Measurements from ENCODE around the gene DMD.
"Not testable (repeated sequence)": the region's sequence is repeated elsewhere in the genome, so short reads cannot be mapped to it uniquely, and the experiment has no call there.

The DMD gene

GRCh38 chrX:31606771-31607170, 1604.6 kb downstream of the DMD start:
- DNase-seq = no peak
- intact Hi-C loops (cut with DNase I) = no loop called here

- DNase-seq = no peak
- intact Hi-C loops (cut with DNase I) = no loop called here
Observed at GRCh38 chrX:31604629-31605221, 1606.6 kb downstream of the DMD start.

GRCh38 chrX:31603411-31604120, 1607.8 kb downstream of the DMD start:
- no peak for DNase-seq
- intact Hi-C loops (cut with DNase I) = no loop called here

- intact Hi-C loops (cut with DNase I) = no loop called here
- DNase-seq = no peak
Observed at GRCh38 chrX:31600823-31601222, 1610.5 kb downstream of the DMD start.

GRCh38 chrX:31593353-31593752, 1618.0 kb downstream of the DMD start:
- intact Hi-C loops (cut with DNase I) = no loop called here
- DNase-seq = no peak

- intact Hi-C loops (cut with DNase I) = no loop called here
- DNase-seq = no peak
Observed at GRCh38 chrX:31591355-31591754, 1620.0 kb downstream of the DMD start.

- DNase-seq = peak in 2 of 42 donors; percentile 4 to 34
- intact Hi-C loops (cut with DNase I) = no loop called here
Observed at GRCh38 chrX:31590581-31591114, 1620.7 kb downstream of the DMD start.

GRCh38 chrX:31589503-31589902, 1621.8 kb downstream of the DMD start:
- intact Hi-C loops (cut with DNase I) = no loop called here
- no peak for DNase-seq

- no peak for DNase-seq
- intact Hi-C loops (cut with DNase I) = no loop called here
Observed at GRCh38 chrX:31588355-31588754, 1623.0 kb downstream of the DMD start.

GRCh38 chrX:31583892-31584291, 1627.5 kb downstream of the DMD start:
- intact Hi-C loops (cut with DNase I); DNase-seq: not testable (repeated sequence)

GRCh38 chrX:31580726-31581125, 1630.6 kb downstream of the DMD start:
- intact Hi-C loops (cut with DNase I) = no loop called here
- no peak for DNase-seq

GRCh38 chrX:31580227-31580626, 1631.1 kb downstream of the DMD start:
- no peak for DNase-seq
- intact Hi-C loops (cut with DNase I) = no loop called here

GRCh38 chrX:31572360-31572759, 1639.0 kb downstream of the DMD start:
- intact Hi-C loops (cut with DNase I) = no loop called here
- no peak for DNase-seq

GRCh38 chrX:31570658-31571057, 1640.7 kb downstream of the DMD start:
- no peak for DNase-seq
- intact Hi-C loops (cut with DNase I) = no loop called here

GRCh38 chrX:31563792-31564191, 1647.6 kb downstream of the DMD start:
- intact Hi-C loops (cut with DNase I) = no loop called here
- DNase-seq = no peak

- DNase-seq = no peak
- intact Hi-C loops (cut with DNase I) = no loop called here
Observed at GRCh38 chrX:31555506-31555905, 1655.8 kb downstream of the DMD start.

GRCh38 chrX:31551913-31552312, 1659.4 kb downstream of the DMD start:
- no peak for DNase-seq
- intact Hi-C loops (cut with DNase I) = no loop called here

GRCh38 chrX:31550158-31550557, 1661.2 kb downstream of the DMD start:
- DNase-seq = peak in 4 of 42 donors; percentile 1 to 41 (median 28)

GRCh38 chrX:31547816-31548215, 1663.5 kb downstream of the DMD start:
- intact Hi-C loops (cut with DNase I) = no loop called here

More at GRCh38 chrX:31550158-31550557, 1661.2 kb downstream of the DMD start:
- intact Hi-C loops (cut with DNase I) = no loop called here

GRCh38 chrX:31547416-31547815, 1663.9 kb downstream of the DMD start:
- DNase-seq = no peak
- intact Hi-C loops (cut with DNase I) = no loop called here

More at GRCh38 chrX:31547816-31548215, 1663.5 kb downstream of the DMD start:
- DNase-seq = no peak

- intact Hi-C loops (cut with DNase I) = no loop called here
- peak in 5 of 42 donors; percentile 1 to 40 (median 9) for DNase-seq
Observed at GRCh38 chrX:31546126-31546525, 1665.2 kb downstream of the DMD start.

Data from head of caudate nucleus (tissue), 42 donors.